Measurements from ENCODE around the gene HOXD10. TPM values are rescaled to one million over a fixed set of nuclear protein-coding genes. Genes with fewer than 3 reads are reported as not detected.

HOXD10 gene
- total RNA-seq, 1 donor: 58.7 TPM

- no peak for DNase-seq (ENCODE audit: low read depth)
- TF ChIP-seq, protein P1, sequence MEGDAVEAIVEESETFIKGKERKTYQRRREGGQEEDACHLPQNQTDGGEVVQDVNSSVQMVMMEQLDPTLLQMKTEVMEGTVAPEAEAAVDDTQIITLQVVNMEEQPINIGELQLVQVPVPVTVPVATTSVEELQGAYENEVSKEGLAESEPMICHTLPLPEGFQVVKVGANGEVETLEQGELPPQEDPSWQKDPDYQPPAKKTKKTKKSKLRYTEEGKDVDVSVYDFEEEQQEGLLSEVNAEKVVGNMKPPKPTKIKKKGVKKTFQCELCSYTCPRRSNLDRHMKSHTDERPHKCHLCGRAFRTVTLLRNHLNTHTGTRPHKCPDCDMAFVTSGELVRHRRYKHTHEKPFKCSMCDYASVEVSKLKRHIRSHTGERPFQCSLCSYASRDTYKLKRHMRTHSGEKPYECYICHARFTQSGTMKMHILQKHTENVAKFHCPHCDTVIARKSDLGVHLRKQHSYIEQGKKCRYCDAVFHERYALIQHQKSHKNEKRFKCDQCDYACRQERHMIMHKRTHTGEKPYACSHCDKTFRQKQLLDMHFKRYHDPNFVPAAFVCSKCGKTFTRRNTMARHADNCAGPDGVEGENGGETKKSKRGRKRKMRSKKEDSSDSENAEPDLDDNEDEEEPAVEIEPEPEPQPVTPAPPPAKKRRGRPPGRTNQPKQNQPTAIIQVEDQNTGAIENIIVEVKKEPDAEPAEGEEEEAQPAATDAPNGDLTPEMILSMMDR (IDR thresholded peaks at IDR 0.05; ENCODE audit: insufficient read depth, low read depth, low read length): no peak
- H3K4me3 ChIP-seq (ENCODE audit: low read depth, low read length): no peak overlapping the region
Observed at GRCh38 chr2:176145085-176145969, 28.7 kb downstream of the HOXD10 start.

DNA sequence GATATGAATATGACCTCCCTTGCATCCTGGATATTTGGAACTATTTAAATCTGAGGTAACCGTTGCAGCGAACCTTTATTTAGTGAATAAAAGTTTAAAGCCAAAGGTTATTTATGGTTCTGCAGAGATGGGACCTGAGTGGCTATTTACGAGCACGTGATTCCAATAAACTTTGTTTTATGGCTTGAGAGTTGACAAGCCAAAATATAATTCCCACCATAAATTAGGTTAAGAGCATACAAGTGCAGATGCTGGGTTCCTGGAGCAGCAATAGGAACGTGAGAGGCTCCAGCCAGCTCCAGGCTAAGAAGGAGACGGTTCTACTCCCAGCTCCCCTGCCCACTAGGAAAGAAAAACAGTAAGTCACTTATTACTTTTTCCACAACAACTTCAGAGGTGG is 29.5 kb downstream of the HOXD10 start:
- TF ChIP-seq, protein P1 (IDR thresholded peaks at IDR 0.05; ENCODE audit: insufficient read depth, low read depth, low read length): no peak
- DNase-seq (ENCODE audit: low read depth): peak; percentile 42
- no peak overlapping the region for H3K4me3 ChIP-seq (ENCODE audit: low read depth, low read length)

GRCh38 chr2:176146645-176147044 is 30.1 kb downstream of the HOXD10 start:
- TF ChIP-seq, protein P1 (IDR thresholded peaks at IDR 0.05; ENCODE audit: insufficient read depth, low read depth, low read length): no peak
- no peak for DNase-seq (ENCODE audit: low read depth)
- no peak overlapping the region for H3K4me3 ChIP-seq (ENCODE audit: low read depth, low read length)

DNA sequence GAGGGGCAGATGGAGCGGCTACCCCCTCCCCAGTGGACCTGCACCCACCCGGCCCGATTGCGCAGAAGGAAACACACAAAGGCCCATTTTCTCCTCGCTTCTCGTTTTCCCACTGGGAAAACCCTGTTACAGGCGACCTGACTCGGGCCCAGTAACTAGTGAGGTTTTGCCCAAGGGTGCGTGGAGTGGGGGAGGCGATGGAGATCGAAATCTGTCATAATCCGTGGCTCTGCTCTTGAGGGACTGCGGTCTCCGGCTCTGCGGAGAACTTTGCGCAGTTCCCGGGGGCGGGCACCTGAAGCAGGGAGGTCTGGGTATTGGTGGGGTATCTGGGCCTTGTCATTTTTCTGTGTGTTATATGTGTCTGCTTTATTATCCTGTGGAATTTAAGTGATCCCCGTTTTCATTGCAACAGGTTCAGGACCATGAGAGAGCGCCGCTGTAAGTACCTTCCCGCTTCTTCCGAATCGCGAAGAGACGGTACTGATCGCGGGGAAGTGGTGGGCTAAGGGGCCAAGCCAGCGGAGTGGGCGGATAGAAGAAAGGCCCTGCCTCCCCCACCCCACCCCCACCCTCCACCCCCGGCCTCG is 30.7 kb downstream of the HOXD10 start:
- no peak overlapping the region for H3K4me3 ChIP-seq (ENCODE audit: low read depth, low read length)
- no peak for DNase-seq (ENCODE audit: low read depth)
- TF ChIP-seq, protein P1 (IDR thresholded peaks at IDR 0.05; ENCODE audit: insufficient read depth, low read depth, low read length): no peak

DNA sequence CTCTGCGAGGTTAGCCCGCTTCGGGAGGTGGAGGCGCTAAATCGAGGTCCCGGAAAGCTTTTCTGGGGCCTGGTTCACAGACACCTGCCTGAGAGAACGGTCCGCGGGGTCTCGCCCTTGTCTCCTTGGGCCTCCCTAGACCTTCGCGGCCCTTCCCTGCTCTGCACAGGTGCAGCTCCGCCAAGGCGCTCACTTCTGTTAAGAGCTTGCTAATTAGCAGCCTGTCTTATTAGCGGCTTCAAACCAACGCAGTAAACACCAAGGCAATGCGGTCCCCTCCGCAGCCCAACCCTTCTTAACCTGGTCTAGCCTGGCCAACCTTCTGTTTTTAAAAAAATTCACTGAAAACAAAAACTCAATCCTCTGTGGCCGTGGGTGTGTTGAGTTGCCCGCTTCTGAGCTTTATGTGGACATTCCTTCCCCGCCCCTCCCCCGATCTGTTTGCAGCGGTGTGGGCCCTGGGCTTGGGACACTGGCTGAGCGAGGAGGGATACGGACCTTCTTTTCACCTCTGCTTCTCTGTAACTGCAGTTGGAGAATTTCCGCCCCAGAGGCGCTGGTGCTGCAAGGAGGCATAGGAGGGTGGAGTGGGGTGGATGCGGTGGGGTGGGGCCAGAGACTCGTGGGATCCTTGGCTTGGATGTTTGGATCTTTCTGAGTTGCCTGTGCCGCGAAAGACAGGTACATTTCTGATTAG is 31.4 kb downstream of the HOXD10 start:
- H3K4me3 ChIP-seq (ENCODE audit: low read depth, low read length): no peak overlapping the region
- no peak for DNase-seq (ENCODE audit: low read depth)
- TF ChIP-seq, protein P1 (IDR thresholded peaks at IDR 0.05; ENCODE audit: insufficient read depth, low read depth, low read length): no peak

- no peak overlapping the region for H3K4me3 ChIP-seq (ENCODE audit: low read depth, low read length)
- DNase-seq (ENCODE audit: low read depth): no peak
- TF ChIP-seq, protein P1 (IDR thresholded peaks at IDR 0.05; ENCODE audit: insufficient read depth, low read depth, low read length): no peak
Observed at GRCh38 chr2:176148751-176149421, 32.3 kb downstream of the HOXD10 start.

Data from fibroblast of villous mesenchyme (primary cell).